Fibroblast of the aortic adventitia (primary cell): ENCODE measurements around the gene SHROOM1. TPM values are rescaled to one million over a fixed set of nuclear protein-coding genes. Genes with fewer than 3 reads are reported as not detected.

Experiments used
- DNase-seq: peaks from one replicate; pipeline ENCODE4 v3.0.0-alpha.2; 2010; ENCODE audit warnings: low read depth
- H3K4me3 ChIP-seq: 2 replicates; pipeline ENCODE4 v1.5.1; 2011; ENCODE audit warnings: low read depth, mild to moderate bottlenecking, control low read depth, low read length, moderate library complexity
- total RNA-seq: library from RNA; depleted of rRNA; stranded (reverse); fragments of >200 nt; gene quantifications from 2 replicates; pipeline ENCODE4 v1.2.3, GENCODE V29; 2012; ENCODE audit warnings: low replicate concordance
- TF ChIP-seq, protein P1 (sequence below): IDR thresholded peaks from 2 replicates; pipeline ENCODE4 v1.5.1; 2011; ENCODE audit warnings: mild to moderate bottlenecking, low read length, control low read depth, inconsistent platforms; ENCODE audit not compliant: insufficient read depth

SHROOM1 gene
- total RNA-seq, 1 donor, result 7.6 TPM

DNA sequence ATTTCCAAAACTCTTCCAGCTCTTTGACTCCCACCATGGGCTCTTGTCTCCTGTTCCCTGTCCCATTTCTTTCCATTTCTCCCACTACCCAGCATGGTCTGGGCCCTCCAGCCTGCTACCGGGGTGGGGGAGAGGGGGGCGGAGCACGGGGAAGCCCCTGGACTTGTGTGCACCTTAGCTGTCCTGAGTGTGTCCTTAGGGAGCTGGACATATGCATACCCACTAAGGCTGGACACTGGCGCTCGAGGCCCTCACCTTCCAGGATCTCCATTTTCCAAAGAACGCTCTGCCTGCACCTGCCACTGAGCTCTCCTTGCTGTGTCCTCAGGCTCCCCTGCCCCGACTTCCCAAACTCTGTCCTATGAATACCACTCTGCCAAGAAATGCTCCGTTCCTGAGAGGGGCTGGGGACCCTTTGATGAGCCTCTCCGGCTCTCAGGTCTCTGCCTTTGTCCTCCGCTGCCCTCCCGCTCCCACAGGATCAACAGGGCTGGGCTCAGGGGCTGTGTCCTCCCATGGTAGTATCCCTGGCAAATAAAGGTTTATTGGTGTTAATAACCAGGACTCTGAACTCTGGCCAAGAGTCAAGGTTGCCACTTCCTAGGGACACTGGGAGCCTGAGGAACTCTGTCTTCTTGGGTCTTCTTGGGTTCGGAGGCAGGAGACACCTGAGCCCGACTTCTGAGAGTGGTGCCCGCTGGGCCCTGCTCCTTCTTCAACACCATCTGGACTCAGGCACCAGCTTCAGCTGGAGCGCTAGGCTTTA lies 831 bp upstream of the SHROOM1 start:
- peak overlapping the region; percentile 73 for H3K4me3 ChIP-seq
- TF ChIP-seq, protein P1, sequence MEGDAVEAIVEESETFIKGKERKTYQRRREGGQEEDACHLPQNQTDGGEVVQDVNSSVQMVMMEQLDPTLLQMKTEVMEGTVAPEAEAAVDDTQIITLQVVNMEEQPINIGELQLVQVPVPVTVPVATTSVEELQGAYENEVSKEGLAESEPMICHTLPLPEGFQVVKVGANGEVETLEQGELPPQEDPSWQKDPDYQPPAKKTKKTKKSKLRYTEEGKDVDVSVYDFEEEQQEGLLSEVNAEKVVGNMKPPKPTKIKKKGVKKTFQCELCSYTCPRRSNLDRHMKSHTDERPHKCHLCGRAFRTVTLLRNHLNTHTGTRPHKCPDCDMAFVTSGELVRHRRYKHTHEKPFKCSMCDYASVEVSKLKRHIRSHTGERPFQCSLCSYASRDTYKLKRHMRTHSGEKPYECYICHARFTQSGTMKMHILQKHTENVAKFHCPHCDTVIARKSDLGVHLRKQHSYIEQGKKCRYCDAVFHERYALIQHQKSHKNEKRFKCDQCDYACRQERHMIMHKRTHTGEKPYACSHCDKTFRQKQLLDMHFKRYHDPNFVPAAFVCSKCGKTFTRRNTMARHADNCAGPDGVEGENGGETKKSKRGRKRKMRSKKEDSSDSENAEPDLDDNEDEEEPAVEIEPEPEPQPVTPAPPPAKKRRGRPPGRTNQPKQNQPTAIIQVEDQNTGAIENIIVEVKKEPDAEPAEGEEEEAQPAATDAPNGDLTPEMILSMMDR, result no peak
- DNase-seq, result no peak

DNA sequence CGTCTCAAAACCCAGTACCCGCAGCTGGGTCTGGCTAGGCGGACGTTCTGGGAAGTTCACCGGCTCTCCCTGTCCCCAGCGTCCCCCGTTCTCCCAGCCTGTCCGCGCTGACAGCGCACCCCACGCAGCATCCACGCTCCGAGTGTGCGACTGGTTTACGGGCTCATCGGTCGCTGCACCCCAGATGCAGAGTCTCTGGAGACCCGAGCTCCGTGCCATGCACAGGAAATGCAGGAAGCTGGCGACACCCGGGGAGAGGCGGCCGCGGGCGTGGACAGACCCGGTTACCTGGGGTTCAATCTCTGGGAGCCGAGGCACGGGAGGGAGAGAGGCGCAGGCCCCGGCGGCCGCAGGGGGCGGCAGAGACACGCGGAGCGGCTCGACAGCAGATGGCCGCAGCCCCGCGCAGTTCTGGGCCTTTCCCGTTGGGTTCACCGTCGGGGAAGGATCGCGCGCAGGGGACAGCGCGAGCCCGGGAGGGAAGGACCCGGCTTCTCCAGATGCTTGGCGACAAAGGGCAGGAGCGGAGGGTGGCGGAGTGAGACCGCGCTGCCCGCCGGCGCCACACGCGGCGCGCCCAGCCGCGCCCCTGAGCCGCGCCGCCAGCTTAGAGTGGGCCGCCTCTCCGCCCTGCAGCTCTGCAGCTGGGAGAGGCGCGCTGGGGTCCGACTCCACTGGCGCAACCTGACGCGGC lies 558 bp downstream of the SHROOM1 start:
- peak; percentile 59 for DNase-seq
- peak overlapping the region; percentile 73 for H3K4me3 ChIP-seq
- TF ChIP-seq, protein P1, result peak; percentile 93

DNA sequence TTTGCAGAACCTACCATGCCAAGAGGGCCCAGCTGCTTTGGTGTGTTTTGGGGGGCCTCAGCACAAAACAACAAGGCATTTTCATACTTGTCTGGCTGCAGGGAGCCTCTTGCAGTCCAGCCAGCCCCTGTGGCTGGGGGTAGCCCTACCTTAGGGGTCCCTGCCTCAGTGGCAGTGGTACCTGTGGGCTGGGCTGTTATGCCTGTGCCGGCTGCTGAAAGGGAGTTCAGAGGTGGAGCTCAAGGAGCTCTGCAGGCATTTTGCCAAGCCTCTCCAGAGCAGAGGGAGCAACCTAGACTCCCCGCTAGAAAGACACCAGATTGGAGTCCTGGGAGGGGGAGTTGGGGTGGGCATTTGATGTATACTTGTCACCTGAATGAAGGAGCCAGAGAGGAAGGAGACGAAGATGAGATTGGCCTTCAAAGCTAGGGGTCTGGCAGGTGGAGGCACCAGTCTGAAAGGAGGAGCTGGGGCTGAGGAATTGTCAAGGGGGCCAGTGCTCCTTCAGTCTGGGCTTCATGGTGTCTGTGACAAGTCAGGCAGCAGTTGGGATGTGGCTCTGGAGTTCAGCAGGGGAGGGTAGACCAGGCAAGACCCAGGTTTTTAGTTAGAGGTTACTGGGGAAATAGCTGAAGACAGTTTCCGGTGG lies 1.5 kb downstream of the SHROOM1 start:
- TF ChIP-seq, protein P1, result no peak
- H3K4me3 ChIP-seq, result peak overlapping the region; percentile 1
- DNase-seq, result no peak

DNA sequence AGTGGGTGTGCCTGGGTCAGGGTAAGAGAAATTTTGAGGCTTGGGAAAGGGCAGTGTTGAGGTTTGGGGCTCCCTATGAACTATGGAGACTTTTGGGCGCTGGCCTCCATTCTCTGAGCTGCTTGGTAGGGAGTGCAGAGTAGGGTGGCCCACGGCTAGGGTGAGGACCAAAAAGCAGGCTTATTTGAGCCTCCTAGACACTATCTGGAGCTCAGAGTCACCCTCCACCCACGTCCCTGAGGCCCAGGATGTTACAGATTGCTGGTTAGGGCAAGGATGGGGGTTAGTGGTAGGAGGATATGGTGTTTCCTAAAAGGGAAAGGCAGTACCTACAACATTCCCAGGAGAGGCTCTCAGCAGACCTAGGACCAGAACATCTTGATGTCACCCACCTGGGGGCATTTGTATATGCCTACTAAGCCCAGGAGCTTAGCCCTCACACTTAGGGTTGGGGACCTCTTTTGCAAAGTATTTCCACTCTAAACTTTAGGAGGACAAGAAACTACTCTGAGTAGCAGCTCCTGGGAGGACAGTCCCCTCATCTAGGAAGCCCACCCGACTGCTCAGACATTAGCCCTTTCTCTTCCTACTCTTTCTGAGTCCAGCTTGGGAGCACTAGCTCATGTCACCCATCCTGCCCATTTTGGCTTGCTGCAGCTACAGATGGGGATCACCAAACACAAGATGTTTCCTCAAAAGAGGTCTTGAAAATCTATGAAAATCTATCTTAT lies 2.3 kb downstream of the SHROOM1 start:
- no peak overlapping the region for H3K4me3 ChIP-seq
- no peak for DNase-seq
- TF ChIP-seq, protein P1, result no peak

DNA sequence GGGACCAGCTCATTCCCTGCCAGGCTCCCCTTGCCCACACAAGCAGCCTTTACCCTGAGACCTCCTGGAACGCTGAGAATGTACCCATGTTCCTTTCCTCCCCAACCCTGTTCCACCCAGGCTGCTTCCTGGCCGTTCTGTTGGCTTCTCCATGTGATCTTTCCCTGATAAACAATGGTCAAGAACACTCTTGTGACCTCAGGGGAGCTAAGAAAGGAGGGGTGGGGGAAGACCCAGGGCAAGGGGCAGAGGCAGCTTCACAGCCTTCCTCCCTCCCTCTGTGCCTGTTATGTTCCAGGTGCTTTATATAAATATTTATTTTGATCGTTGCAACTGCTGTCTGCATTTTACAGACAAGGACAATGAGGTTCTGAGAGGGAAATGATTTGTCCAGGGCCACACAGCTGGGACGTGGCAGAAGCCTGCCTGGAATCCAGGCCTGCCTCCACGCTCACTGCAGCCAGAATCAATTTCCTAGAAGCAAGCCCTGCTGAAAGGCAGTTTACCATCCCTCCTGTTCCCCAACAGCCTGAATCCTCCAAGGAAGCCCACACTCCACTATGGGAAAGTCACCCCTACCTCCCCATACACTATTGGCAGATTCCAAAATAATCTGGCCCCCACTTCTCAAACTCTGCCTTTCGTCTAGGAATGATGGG lies 3.9 kb downstream of the SHROOM1 start:
- TF ChIP-seq, protein P1, result no peak

DNA sequence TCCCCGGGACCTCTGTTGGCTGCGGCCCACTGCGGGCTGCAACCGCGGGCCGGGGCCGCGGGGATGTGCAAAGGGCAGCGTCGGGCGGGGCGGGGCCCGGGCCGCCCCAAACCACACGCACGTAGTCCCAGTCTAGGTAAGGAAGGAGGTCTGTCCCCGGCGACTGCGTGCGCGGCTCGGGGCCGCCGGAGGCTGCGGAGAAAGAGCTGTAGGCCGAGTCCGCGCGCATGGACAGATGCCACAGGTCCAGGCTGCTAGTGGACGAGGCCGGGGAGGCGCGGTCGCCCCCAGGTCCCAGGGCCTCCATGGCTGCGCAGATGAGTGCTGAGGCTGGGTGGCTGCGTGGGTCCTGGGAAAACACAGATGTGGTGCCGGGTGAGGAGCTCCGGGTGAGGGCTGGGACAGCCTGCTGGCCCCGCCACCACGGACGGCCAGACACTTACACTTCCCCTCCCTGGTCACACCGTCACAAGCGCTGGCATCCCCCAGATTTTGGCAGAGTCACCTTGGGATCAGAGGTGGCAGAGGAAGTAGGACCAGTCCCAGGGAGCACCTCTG lies 4.5 kb downstream of the SHROOM1 start:
- DNase-seq, result no peak
- H3K4me3 ChIP-seq, result no peak overlapping the region
- TF ChIP-seq, protein P1, result no peak

More for the DNA sequence above, 3.9 kb downstream of the SHROOM1 start:
- no peak overlapping the region for H3K4me3 ChIP-seq
- no peak for DNase-seq
